Effector memory CD4-positive, alpha-beta T cell (primary cell): Measurements from ENCODE around the gene CHP1.
A peak's percentile ranks its signal among the peaks of the same experiment; 100 is the strongest.
"Not testable (repeated sequence)": the region's sequence is repeated elsewhere in the genome, so short reads cannot be mapped to it uniquely, and the experiment has no call there.

Experiments
- DNase-seq, 3 donors: peaks; one replicate each; pipeline ENCODE4 v3.0.0-alpha.2; 2020
- H3K27ac ChIP-seq: 2 replicates; pipeline ENCODE4 v1.7.0; 2013; ENCODE audit warnings: mild to moderate bottlenecking, low read length, moderate library complexity; ENCODE audit not compliant: insufficient read depth, poor library complexity, severe bottlenecking
- H3K27me3 ChIP-seq: replicated peaks from 2 replicates; pipeline ENCODE4 v1.7.0; 2013; ENCODE audit warnings: mild to moderate bottlenecking, low read length; ENCODE audit not compliant: insufficient read depth, control insufficient read depth, poor library complexity, severe bottlenecking
- H3K36me3 ChIP-seq: 2 replicates; pipeline ENCODE4 v1.7.0; 2013; ENCODE audit warnings: mild to moderate bottlenecking, low read length, moderate library complexity; ENCODE audit not compliant: control insufficient read depth, insufficient read depth
- H3K4me1 ChIP-seq: 2 replicates; pipeline ENCODE4 v1.7.0; 2013; ENCODE audit warnings: low read length, mild to moderate bottlenecking; ENCODE audit not compliant: control insufficient read depth, insufficient read depth, poor library complexity, severe bottlenecking
- H3K4me3 ChIP-seq: 2 replicates; pipeline ENCODE4 v1.7.0; 2013; ENCODE audit warnings: low read length, low read depth, mild to moderate bottlenecking; ENCODE audit not compliant: insufficient read depth, poor library complexity, severe bottlenecking
- H3K9me3 ChIP-seq: 2 replicates; pipeline ENCODE4 v1.7.0; 2013; ENCODE audit warnings: mild to moderate bottlenecking, low read length, moderate library complexity; ENCODE audit not compliant: control insufficient read depth

CHP1 gene

GRCh38 chr15:41219381-41219780 is 11.7 kb upstream of the CHP1 start:
- Histone ChIP-seq H3K4me3 (no peak overlapping the region), H3K4me1 (no peaks in the 10 kb centered on the region), H3K27ac (no peak overlapping the region), H3K9me3 (no peaks in the 10 kb centered on the region), H3K36me3 (no peaks in the 10 kb centered on the region), H3K27me3 (no peaks in the 10 kb centered on the region)
- DNase-seq, result no peak

GRCh38 chr15:41230345-41230649 is 771 bp upstream of the CHP1 start:
- no peak overlapping the region for H3K27ac ChIP-seq
- H3K9me3 ChIP-seq, result no peaks in the 10 kb centered on the region
- peak overlapping the region; percentile 76 for H3K4me3 ChIP-seq
- no peaks in the 10 kb centered on the region for H3K36me3 ChIP-seq
- no peak for DNase-seq
- H3K4me1 ChIP-seq, result no peaks in the 10 kb centered on the region
- no peaks in the 10 kb centered on the region for H3K27me3 ChIP-seq

- Histone ChIP-seq H3K27me3 (no peaks in the 10 kb centered on the region), H3K9me3 (no peaks in the 10 kb centered on the region), H3K36me3 (no peaks in the 10 kb centered on the region), H3K4me3 (peak overlapping the region; percentile 76), H3K27ac (peak overlapping the region; percentile 87), H3K4me1 (no peaks in the 10 kb centered on the region)
- no peak for DNase-seq
Measured at GRCh38 chr15:41231422-41232226, 556 bp downstream of the CHP1 start.

- no peak overlapping the region for H3K27ac ChIP-seq
- H3K9me3 ChIP-seq, result no peaks in the 10 kb centered on the region
- H3K36me3 ChIP-seq, result no peaks in the 10 kb centered on the region
- no peaks in the 10 kb centered on the region for H3K27me3 ChIP-seq
- DNase-seq, result no peak
- H3K4me3 ChIP-seq, result no peak overlapping the region
- no peaks in the 10 kb centered on the region for H3K4me1 ChIP-seq
Measured at GRCh38 chr15:41233367-41233771, 2.3 kb downstream of the CHP1 start.

- H3K4me3 ChIP-seq, H3K9me3 ChIP-seq, H3K27me3 ChIP-seq, DNase-seq, H3K36me3 ChIP-seq, H3K4me1 ChIP-seq, H3K27ac ChIP-seq: not testable (repeated sequence)
Measured at GRCh38 chr15:41235228-41235627, 4.2 kb downstream of the CHP1 start.

GRCh38 chr15:41235929-41236328 is 4.9 kb downstream of the CHP1 start:
- H3K9me3 ChIP-seq, result no peaks in the 10 kb centered on the region
- no peaks in the 10 kb centered on the region for H3K27me3 ChIP-seq
- H3K27ac ChIP-seq, result no peak overlapping the region
- H3K4me1 ChIP-seq, result no peaks in the 10 kb centered on the region
- no peak for DNase-seq
- H3K4me3 ChIP-seq, result no peak overlapping the region
- H3K36me3 ChIP-seq, result no peaks in the 10 kb centered on the region

GRCh38 chr15:41238100-41238499 is 7.0 kb downstream of the CHP1 start:
- no peak overlapping the region for H3K27ac ChIP-seq
- DNase-seq, result no peak

GRCh38 chr15:41241221-41241964 is 10.3 kb downstream of the CHP1 start:
- no peak overlapping the region for H3K4me3 ChIP-seq
- H3K4me1 ChIP-seq, result no peaks in the 10 kb centered on the region
- H3K27ac ChIP-seq, result no peak overlapping the region
- DNase-seq, result no peak
- H3K27me3 ChIP-seq, result no peaks in the 10 kb centered on the region
- H3K9me3 ChIP-seq, result no peaks in the 10 kb centered on the region
- H3K36me3 ChIP-seq, result peaks cover 7% of the 10 kb centered on the region

More at GRCh38 chr15:41238100-41238499, 7.0 kb downstream of the CHP1 start:
- Histone ChIP-seq H3K4me1 (no peaks in the 10 kb centered on the region), H3K4me3 (no peak overlapping the region), H3K36me3 (no peaks in the 10 kb centered on the region), H3K9me3 (no peaks in the 10 kb centered on the region), H3K27me3 (no peaks in the 10 kb centered on the region)

- H3K27ac ChIP-seq, DNase-seq, H3K4me3 ChIP-seq, H3K27me3 ChIP-seq, H3K9me3 ChIP-seq, H3K4me1 ChIP-seq: not testable (repeated sequence)
- H3K36me3 ChIP-seq, result peaks cover 10% of the 10 kb centered on the region
Measured at GRCh38 chr15:41250745-41251144, 19.7 kb downstream of the CHP1 start.

- H3K36me3 ChIP-seq, result peaks cover 8% of the 10 kb centered on the region
- H3K9me3 ChIP-seq, result no peaks in the 10 kb centered on the region
- H3K4me3 ChIP-seq, result no peak overlapping the region
- H3K27ac ChIP-seq, result no peak overlapping the region
- DNase-seq, result no peak
- no peaks in the 10 kb centered on the region for H3K4me1 ChIP-seq
- no peaks in the 10 kb centered on the region for H3K27me3 ChIP-seq
Measured at GRCh38 chr15:41251411-41251810, 20.3 kb downstream of the CHP1 start.
